Keratinocyte (primary cell): ENCODE results near the gene MN1. TPM values are rescaled to one million over a fixed set of nuclear protein-coding genes. Genes with fewer than 3 reads are reported as not detected.

ENCODE experiments used
- DNase-seq: peaks from one replicate; pipeline ENCODE4 v3.0.0-alpha.2; 2011; ENCODE audit warnings: low read depth, missing footprints, low spot score
- FAIRE-seq: peaks from 2 replicates; lab custom pipeline; 2011; peaks lifted over from hg19 to GRCh38; lab: Jason Lieb, UNC
- H2AFZ ChIP-seq: 2 replicates; pipeline ENCODE4 v1.6.0; 2012; ENCODE audit warnings: low read length, control low read depth, inconsistent platforms; ENCODE audit not compliant: control insufficient read depth
- H3K27ac ChIP-seq: 2 replicates; pipeline ENCODE4 v1.5.1; 2011; ENCODE audit warnings: low read length; ENCODE audit not compliant: control insufficient read depth, insufficient read depth
- H3K27me3 ChIP-seq: 3 replicates; pipeline ENCODE4 v1.6.0; 2011; ENCODE audit warnings: low read length; ENCODE audit not compliant: control insufficient read depth, insufficient read depth; ENCODE audit errors: extremely low read depth
- H3K36me3 ChIP-seq, 2 experiments: 2 replicates in 1 of 2; 3 replicates in 1 of 2; pipeline ENCODE4 v1.5.1; 2011; ENCODE audit warnings: low read length in 2 of 2, mild to moderate bottlenecking in 1 of 2; ENCODE audit not compliant: control insufficient read depth in 2 of 2, insufficient read depth in 2 of 2; ENCODE audit errors: extremely low read depth in 1 of 2
- H3K4me1 ChIP-seq: 3 replicates; pipeline ENCODE4 v1.5.1; 2011; ENCODE audit warnings: low read length; ENCODE audit not compliant: control insufficient read depth, insufficient read depth; ENCODE audit errors: extremely low read depth
- H3K4me2 ChIP-seq: 3 replicates; pipeline ENCODE4 v1.6.0; 2011; ENCODE audit warnings: low read depth, low read length; ENCODE audit not compliant: control insufficient read depth, insufficient read depth; ENCODE audit errors: extremely low read depth
- H3K4me3 ChIP-seq, 3 experiments: fragments of 200-600 bp in 1 of 3; sonication (generic) in 1 of 3; 2 replicates in 2 of 3; 3 replicates in 1 of 3; pipeline ENCODE4 v1.5.1; 2011 to 2016; ENCODE audit warnings: low read length in 3 of 3, mild to moderate bottlenecking in 3 of 3, control low read depth in 2 of 3, inconsistent platforms in 1 of 3, low read depth in 1 of 3, mixed read lengths in 1 of 3, mixed run types in 1 of 3, moderate library complexity in 1 of 3; ENCODE audit not compliant: control insufficient read depth in 2 of 3, insufficient read depth in 2 of 3; ENCODE audit errors: extremely low read depth in 1 of 3
- H3K79me2 ChIP-seq: 2 replicates; pipeline ENCODE4 v1.6.0; 2012; ENCODE audit warnings: low read length; ENCODE audit not compliant: control insufficient read depth, insufficient read depth
- H3K9ac ChIP-seq: 3 replicates; pipeline ENCODE4 v1.6.0; 2011; ENCODE audit warnings: low read length; ENCODE audit not compliant: control insufficient read depth, insufficient read depth; ENCODE audit errors: extremely low read depth
- H3K9me1 ChIP-seq: 3 replicates; pipeline ENCODE4 v1.6.0; 2011; ENCODE audit warnings: low read length; ENCODE audit not compliant: control insufficient read depth, insufficient read depth; ENCODE audit errors: extremely low read depth
- H3K9me3 ChIP-seq: 2 replicates; pipeline ENCODE4 v1.5.1; 2012; ENCODE audit warnings: low read depth, low read length; ENCODE audit not compliant: control insufficient read depth
- H4K20me1 ChIP-seq: 3 replicates; pipeline ENCODE4 v1.6.0; 2011; ENCODE audit warnings: low read length; ENCODE audit not compliant: control insufficient read depth, insufficient read depth; ENCODE audit errors: extremely low read depth
- EZH2 ChIP-seq: IDR thresholded peaks from one replicate; pipeline ENCODE4 v1.6.1; 2012; ENCODE audit warnings: inconsistent platforms, mild to moderate bottlenecking, low read length, moderate library complexity
- dilution Hi-C: fragments of 300-500 bp; cut with MboI; formaldehyde crosslinking; loops from one replicate; pipeline ENCODE4 v1.7.0; 2020; ENCODE audit warnings: low sequenced_read_pairs; ENCODE audit not compliant: extremely low pct_ligation_motif_present
- polyA plus RNA-seq, 5 experiments: library from polyadenylated mRNA; depleted of rRNA in 3 of 5; stranded (reverse) in 3 of 5; stranded (forward) in 1 of 5; unstranded in 1 of 5; fragments of >200 nt; gene quantifications; 1 replicate in 1 of 5; 2 replicates in 3 of 5; 3 replicates in 1 of 5; pipeline versions ENCODE4 v1.2.1 to v1.2.3, GENCODE V29; 2011 to 2012; ENCODE audit warnings: missing spikeins in 2 of 5, low read depth in 1 of 5, low replicate concordance in 1 of 5
- TF ChIP-seq, protein P1 (sequence below), 3 experiments: IDR thresholded peaks in 1 of 3; conservative IDR thresholded peaks in 1 of 3; optimal IDR thresholded peaks in 1 of 3; 2 replicates in 2 of 3; 3 replicates in 1 of 3; pipeline versions ENCODE3 to v1.5.1; 2011; ENCODE audit warnings: low read length in 3 of 3, mild to moderate bottlenecking in 3 of 3, moderate library complexity in 2 of 3, control low read depth in 1 of 3, inconsistent platforms in 1 of 3; ENCODE audit not compliant: insufficient read depth in 2 of 3; ENCODE audit errors: extremely low read depth in 1 of 3

The MN1 gene
- polyA plus RNA-seq, 1 donor (not counting 4 experiments of a cell fraction or from before 2014, with no cell fraction given): 2.2 TPM

GRCh38 chr22:27754247-27754887 lies 47.2 kb downstream of the MN1 start:
- FAIRE-seq: peak; percentile 76
- Histone ChIP-seq H3K36me3 (peaks cover 0 to 10% of the 10 kb centered on the region in 2 experiments), H3K79me2 (no peaks in the 10 kb centered on the region), H3K9ac (peak overlapping the region; percentile 11), H4K20me1 (peaks cover 3% of the 10 kb centered on the region), H2AFZ (no peak overlapping the region), H3K4me2 (peak overlapping the region; percentile 81), H3K9me3 (no peaks in the 10 kb centered on the region), H3K27ac (peak overlapping the region; percentile 62), H3K27me3 (no peaks in the 10 kb centered on the region), H3K4me3 (peak overlapping the region in 2 of 3 experiments; percentile 15 to 18), H3K9me1 (no peaks in the 10 kb centered on the region), H3K4me1 (peaks cover 38% of the 10 kb centered on the region)
- TF ChIP-seq, protein P1, sequence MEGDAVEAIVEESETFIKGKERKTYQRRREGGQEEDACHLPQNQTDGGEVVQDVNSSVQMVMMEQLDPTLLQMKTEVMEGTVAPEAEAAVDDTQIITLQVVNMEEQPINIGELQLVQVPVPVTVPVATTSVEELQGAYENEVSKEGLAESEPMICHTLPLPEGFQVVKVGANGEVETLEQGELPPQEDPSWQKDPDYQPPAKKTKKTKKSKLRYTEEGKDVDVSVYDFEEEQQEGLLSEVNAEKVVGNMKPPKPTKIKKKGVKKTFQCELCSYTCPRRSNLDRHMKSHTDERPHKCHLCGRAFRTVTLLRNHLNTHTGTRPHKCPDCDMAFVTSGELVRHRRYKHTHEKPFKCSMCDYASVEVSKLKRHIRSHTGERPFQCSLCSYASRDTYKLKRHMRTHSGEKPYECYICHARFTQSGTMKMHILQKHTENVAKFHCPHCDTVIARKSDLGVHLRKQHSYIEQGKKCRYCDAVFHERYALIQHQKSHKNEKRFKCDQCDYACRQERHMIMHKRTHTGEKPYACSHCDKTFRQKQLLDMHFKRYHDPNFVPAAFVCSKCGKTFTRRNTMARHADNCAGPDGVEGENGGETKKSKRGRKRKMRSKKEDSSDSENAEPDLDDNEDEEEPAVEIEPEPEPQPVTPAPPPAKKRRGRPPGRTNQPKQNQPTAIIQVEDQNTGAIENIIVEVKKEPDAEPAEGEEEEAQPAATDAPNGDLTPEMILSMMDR (optimal IDR thresholded peaks at IDR 0.05 in 1 of 3, IDR thresholded peaks at IDR 0.05 in 1 of 3, conservative IDR thresholded peaks at IDR 0.05 in 1 of 3; ENCODE audit: extremely low read depth in 1 of 3, insufficient read depth in 2 of 3, low read length in 3 of 3): no peak
- TF ChIP-seq EZH2: no peak
- DNase-seq: peak; percentile 69
- dilution Hi-C loops: no loop called here

GRCh38 chr22:27752771-27753170 lies 48.8 kb downstream of the MN1 start:
- Histone ChIP-seq H3K9me1 (no peaks in the 10 kb centered on the region), H3K9me3 (no peaks in the 10 kb centered on the region), H3K79me2 (no peaks in the 10 kb centered on the region), H3K4me2 (peak overlapping the region; percentile 81), H3K27me3 (no peaks in the 10 kb centered on the region), H3K9ac (no peak overlapping the region), H4K20me1 (no peaks in the 10 kb centered on the region), H3K4me1 (peaks cover 53% of the 10 kb centered on the region), H2AFZ (no peak overlapping the region), H3K36me3 (peaks cover 0 to 10% of the 10 kb centered on the region in 2 experiments), H3K4me3 (peak overlapping the region in 1 of 3 experiments; percentile 34), H3K27ac (peak overlapping the region; percentile 62)
- no peak for TF ChIP-seq EZH2
- TF ChIP-seq, protein P1 (optimal IDR thresholded peaks at IDR 0.05 in 1 of 3, IDR thresholded peaks at IDR 0.05 in 1 of 3, conservative IDR thresholded peaks at IDR 0.05 in 1 of 3; ENCODE audit: extremely low read depth in 1 of 3, insufficient read depth in 2 of 3, low read length in 3 of 3): no peak
- dilution Hi-C loops: no loop called here
- FAIRE-seq (peak; percentile 74), DNase-seq (peak; percentile 71)
